Activated T-helper 2 cell treated with anti-CD3 and anti-CD28 coated beads, Interferon-gamma antibody, Interleukin-2, Interleukin-4, amounts not matched to agents 10 μg/mL and 5 μg/mL and 100 μg/mL, durations not matched to agents 14 hours and 24 hours and 36 hours (primary cell): ENCODE data around the gene SORCS2. TPM values are rescaled to one million over a fixed set of nuclear protein-coding genes. Genes with fewer than 3 reads are reported as not detected.

Experiments
- DNase-seq: peaks from one replicate; pipeline ENCODE4 v3.0.0; 2021; ENCODE audit warnings: low spot score
- H3K27ac Mint-ChIP-seq: one replicate; pipeline ENCODE4 v1.8.0; 2021; ENCODE audit warnings: mixed read lengths
- H3K27me3 Mint-ChIP-seq: one replicate; pipeline ENCODE4 v1.8.0; 2021; ENCODE audit warnings: low read depth, mixed read lengths
- H3K36me3 Mint-ChIP-seq: one replicate; pipeline ENCODE4 v1.8.0; 2021; ENCODE audit warnings: low read depth, mixed read lengths
- H3K4me1 Mint-ChIP-seq: one replicate; pipeline ENCODE4 v1.8.0; 2021; ENCODE audit warnings: low read depth, mixed read lengths
- H3K4me3 Mint-ChIP-seq: one replicate; pipeline ENCODE4 v1.8.0; 2021; ENCODE audit warnings: low read depth, mild to moderate bottlenecking, moderate library complexity, mixed read lengths
- H3K9me3 Mint-ChIP-seq: one replicate; pipeline ENCODE4 v1.8.0; 2021; ENCODE audit warnings: mixed read lengths
- intact Hi-C: fragments of 100-400 bp; cut with micrococcal nuclease; formaldehyde crosslinking; loops from one replicate; pipeline ENCODE4 v1.15.1; 2023
- total RNA-seq: library from RNA; stranded (reverse); gene quantifications from 2 replicates; pipeline ENCODE4 v1.2.3, GENCODE V29; 2022

The SORCS2 gene
- total RNA-seq, 1 donor from 2014 or later = 0.02 TPM

GRCh38 chr4:7282786-7283440 lies 90.6 kb downstream of the SORCS2 start:
- intact Hi-C loops = no loop called here
- H3K27ac Mint-ChIP-seq = no peak overlapping the region
- H3K4me3 Mint-ChIP-seq = no peak overlapping the region
- no peaks in the 10 kb centered on the region for H3K9me3 Mint-ChIP-seq
- H3K36me3 Mint-ChIP-seq = no peaks in the 10 kb centered on the region
- DNase-seq = no peak
- no peaks in the 10 kb centered on the region for H3K27me3 Mint-ChIP-seq
- no peaks in the 10 kb centered on the region for H3K4me1 Mint-ChIP-seq

- Mint-ChIP-seq H3K4me3 (no peak overlapping the region), H3K36me3 (no peaks in the 10 kb centered on the region), H3K27ac (no peak overlapping the region), H3K9me3 (no peaks in the 10 kb centered on the region), H3K27me3 (no peaks in the 10 kb centered on the region), H3K4me1 (no peaks in the 10 kb centered on the region)
- intact Hi-C loops = no loop called here
- no peak for DNase-seq
These were observed 93.1 kb downstream of the SORCS2 start for GRCh38 chr4:7285244-7286094.

GRCh38 chr4:7286170-7286569 lies 93.8 kb downstream of the SORCS2 start:
- intact Hi-C loops = no loop called here
- Mint-ChIP-seq H3K27ac (no peak overlapping the region), H3K9me3 (no peaks in the 10 kb centered on the region), H3K4me3 (no peak overlapping the region), H3K27me3 (no peaks in the 10 kb centered on the region), H3K36me3 (no peaks in the 10 kb centered on the region), H3K4me1 (no peaks in the 10 kb centered on the region)
- no peak for DNase-seq

- Mint-ChIP-seq H3K4me1 (no peaks in the 10 kb centered on the region), H3K27ac (no peak overlapping the region), H3K36me3 (no peaks in the 10 kb centered on the region), H3K4me3 (no peak overlapping the region), H3K27me3 (no peaks in the 10 kb centered on the region), H3K9me3 (no peaks in the 10 kb centered on the region)
- intact Hi-C loops = no loop called here
- DNase-seq = no peak
These were observed 94.5 kb downstream of the SORCS2 start for GRCh38 chr4:7286798-7287197.

GRCh38 chr4:7287274-7287917 lies 95.1 kb downstream of the SORCS2 start:
- no peak for DNase-seq
- Mint-ChIP-seq H3K27ac (no peak overlapping the region), H3K9me3 (no peaks in the 10 kb centered on the region), H3K4me3 (no peak overlapping the region), H3K4me1 (no peaks in the 10 kb centered on the region), H3K36me3 (no peaks in the 10 kb centered on the region), H3K27me3 (no peaks in the 10 kb centered on the region)
- intact Hi-C loops = no loop called here

- Mint-ChIP-seq H3K4me1 (no peaks in the 10 kb centered on the region), H3K27me3 (no peaks in the 10 kb centered on the region), H3K9me3 (no peaks in the 10 kb centered on the region), H3K27ac (no peak overlapping the region), H3K36me3 (no peaks in the 10 kb centered on the region), H3K4me3 (no peak overlapping the region)
- intact Hi-C loops = no loop called here
- no peak for DNase-seq
These were observed 95.6 kb downstream of the SORCS2 start for GRCh38 chr4:7287918-7288280.

GRCh38 chr4:7288751-7289523 lies 96.6 kb downstream of the SORCS2 start:
- Mint-ChIP-seq H3K27me3 (no peaks in the 10 kb centered on the region), H3K4me1 (no peaks in the 10 kb centered on the region), H3K27ac (no peak overlapping the region), H3K36me3 (no peaks in the 10 kb centered on the region), H3K4me3 (no peak overlapping the region), H3K9me3 (no peaks in the 10 kb centered on the region)
- no peak for DNase-seq
- intact Hi-C loops = no loop called here

- no peaks in the 10 kb centered on the region for H3K9me3 Mint-ChIP-seq
- H3K4me3 Mint-ChIP-seq = no peak overlapping the region
- H3K27ac Mint-ChIP-seq = no peak overlapping the region
- DNase-seq = no peak
- H3K27me3 Mint-ChIP-seq = no peaks in the 10 kb centered on the region
- no peaks in the 10 kb centered on the region for H3K4me1 Mint-ChIP-seq
- no peaks in the 10 kb centered on the region for H3K36me3 Mint-ChIP-seq
- intact Hi-C loops = no loop called here
These were observed 97.3 kb downstream of the SORCS2 start for GRCh38 chr4:7289589-7289988.

- Mint-ChIP-seq H3K4me1 (no peaks in the 10 kb centered on the region), H3K4me3 (no peak overlapping the region), H3K36me3 (no peaks in the 10 kb centered on the region), H3K27me3 (no peaks in the 10 kb centered on the region), H3K9me3 (no peaks in the 10 kb centered on the region), H3K27ac (no peak overlapping the region)
- DNase-seq = no peak
- intact Hi-C loops = no loop called here
These were observed 99.2 kb downstream of the SORCS2 start for GRCh38 chr4:7291372-7292114.

GRCh38 chr4:7293703-7294102 lies 101.4 kb downstream of the SORCS2 start:
- Mint-ChIP-seq H3K9me3 (no peaks in the 10 kb centered on the region), H3K27me3 (no peaks in the 10 kb centered on the region), H3K27ac (no peak overlapping the region), H3K4me1 (no peaks in the 10 kb centered on the region), H3K36me3 (no peaks in the 10 kb centered on the region), H3K4me3 (no peak overlapping the region)
- no peak for DNase-seq
- intact Hi-C loops = no loop called here

- no peak for DNase-seq
- Mint-ChIP-seq H3K27me3 (no peaks in the 10 kb centered on the region), H3K4me3 (no peak overlapping the region), H3K27ac (no peak overlapping the region), H3K9me3 (no peaks in the 10 kb centered on the region), H3K36me3 (no peaks in the 10 kb centered on the region), H3K4me1 (no peaks in the 10 kb centered on the region)
- intact Hi-C loops = no loop called here
These were observed 101.9 kb downstream of the SORCS2 start for GRCh38 chr4:7294176-7294756.
